ENCODE results near the gene RAVER2.

The RAVER2 gene

GRCh38 chr1:64880449-64880848 is 135.6 kb downstream of the RAVER2 start:
- no peak for DNase-seq

GRCh38 chr1:64881281-64881680 is 136.4 kb downstream of the RAVER2 start:
- no peak for DNase-seq

All from RPMI8226 (cell line).